Stimulated activated CD8-positive, alpha-beta memory T cell treated with anti-CD3 and anti-CD28 coated beads, Interleukin-4, amount 100 ng/mL, for 1 hour (primary cell): Measurements from ENCODE around the gene PTPRR.

ENCODE experiments used
- DNase-seq, 2 donors: peaks; one replicate each; pipeline ENCODE4 v3.0.0-alpha.2; 2020; ENCODE audit warnings: low read depth in 2 of 2, low spot score in 1 of 2

Gene PTPRR

DNA sequence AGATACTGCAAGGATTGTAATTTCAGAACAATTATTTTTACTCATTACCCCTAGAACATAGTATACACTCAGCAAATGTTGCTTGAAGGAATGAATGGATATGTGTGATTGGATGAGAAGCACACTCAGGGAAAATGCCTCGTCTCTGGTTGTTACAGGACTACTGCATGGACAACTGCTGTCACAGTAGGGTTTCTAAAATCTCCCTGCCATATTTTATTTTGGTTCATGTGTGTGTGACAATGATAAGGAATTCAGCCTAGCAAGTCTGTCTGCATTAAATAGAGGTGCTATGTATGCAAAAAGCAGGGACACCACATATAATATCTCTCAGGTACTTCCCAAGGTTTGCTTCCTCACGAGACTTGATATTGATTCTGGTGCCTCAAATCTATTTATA is 1.4 kb downstream of the PTPRR start:
- DNase-seq: no peak

DNA sequence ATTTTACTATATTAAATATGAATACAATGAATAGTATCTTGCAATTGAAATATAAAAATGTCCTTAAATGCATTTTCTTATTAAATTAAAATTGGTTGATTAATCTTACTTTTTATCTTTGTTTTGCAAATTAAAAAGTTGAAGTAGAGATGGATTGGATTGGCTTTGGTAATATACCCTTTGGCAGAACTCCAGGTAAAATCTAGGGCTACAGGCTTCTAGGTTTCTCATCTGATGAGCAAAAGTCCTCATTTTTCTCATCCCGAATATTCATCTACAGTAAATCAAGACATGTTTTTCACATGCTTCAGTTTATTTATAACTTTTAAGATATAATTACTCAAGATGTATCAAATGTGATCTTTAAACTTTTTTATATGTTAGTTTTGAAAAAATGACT is 2.2 kb downstream of the PTPRR start:
- no peak for DNase-seq

DNA sequence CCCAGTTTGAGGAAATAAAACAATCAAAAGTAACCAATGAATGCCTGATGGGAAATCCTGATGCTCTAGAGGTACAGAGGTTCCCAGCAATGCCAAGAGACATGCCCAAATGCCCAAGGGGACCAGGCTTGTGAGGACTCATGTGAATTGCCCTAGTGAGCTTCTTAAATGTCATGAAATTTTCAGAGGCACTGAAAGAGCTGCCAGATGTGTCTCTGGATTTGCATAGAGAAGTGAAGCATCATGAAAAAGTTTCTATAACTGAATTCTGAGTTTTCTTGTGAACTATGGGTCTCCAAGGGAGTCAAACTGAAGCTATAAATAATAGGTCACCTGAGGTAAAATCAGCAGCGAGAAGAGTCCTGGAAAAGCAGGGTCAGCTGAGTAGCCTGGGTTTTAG is 9.9 kb downstream of the PTPRR start:
- no peak for DNase-seq

DNA sequence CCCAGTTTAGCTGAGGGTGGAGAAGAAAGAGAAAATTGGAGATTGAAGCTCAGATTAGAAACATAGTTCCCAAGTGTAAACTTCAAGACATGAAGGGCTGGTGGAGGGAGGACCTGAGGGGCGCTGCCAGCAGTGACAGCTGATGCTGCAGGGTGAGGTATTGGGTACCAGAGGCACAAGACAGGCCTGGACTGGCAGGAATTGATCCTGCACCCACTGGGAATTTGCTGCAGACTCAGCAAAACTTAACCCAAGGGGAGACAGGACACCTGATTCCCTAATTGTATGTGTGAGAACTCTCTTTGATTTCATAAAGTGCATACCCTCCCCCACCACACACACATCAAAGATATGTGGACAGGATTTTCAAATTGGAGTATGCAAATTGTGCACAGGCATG is 11.6 kb downstream of the PTPRR start:
- no peak for DNase-seq

DNA sequence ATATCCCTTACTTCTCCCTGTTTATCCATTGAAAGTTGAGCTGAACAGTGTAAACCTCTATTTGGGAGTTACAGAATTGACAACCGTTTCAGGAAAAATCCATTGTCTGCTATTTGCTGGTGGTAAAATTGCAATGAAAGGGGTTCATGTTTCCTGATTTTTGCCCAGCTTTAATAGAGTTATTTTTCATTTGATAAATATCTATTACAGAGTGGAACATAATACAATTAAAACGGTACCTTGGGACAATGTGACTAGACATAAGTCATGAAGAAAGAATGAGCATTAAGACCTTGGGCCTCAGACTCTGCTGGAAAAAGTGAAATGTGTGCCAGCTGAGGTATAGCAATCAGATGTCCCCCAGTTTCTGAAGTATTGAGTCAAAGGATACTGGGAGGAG is 13.1 kb downstream of the PTPRR start:
- DNase-seq: no peak

- no peak for DNase-seq
Observed at GRCh38 chr12:70895956-70896355, 24.6 kb downstream of the PTPRR start.

GRCh38 chr12:70892593-70892992 is 27.9 kb downstream of the PTPRR start:
- DNase-seq: no peak

DNA sequence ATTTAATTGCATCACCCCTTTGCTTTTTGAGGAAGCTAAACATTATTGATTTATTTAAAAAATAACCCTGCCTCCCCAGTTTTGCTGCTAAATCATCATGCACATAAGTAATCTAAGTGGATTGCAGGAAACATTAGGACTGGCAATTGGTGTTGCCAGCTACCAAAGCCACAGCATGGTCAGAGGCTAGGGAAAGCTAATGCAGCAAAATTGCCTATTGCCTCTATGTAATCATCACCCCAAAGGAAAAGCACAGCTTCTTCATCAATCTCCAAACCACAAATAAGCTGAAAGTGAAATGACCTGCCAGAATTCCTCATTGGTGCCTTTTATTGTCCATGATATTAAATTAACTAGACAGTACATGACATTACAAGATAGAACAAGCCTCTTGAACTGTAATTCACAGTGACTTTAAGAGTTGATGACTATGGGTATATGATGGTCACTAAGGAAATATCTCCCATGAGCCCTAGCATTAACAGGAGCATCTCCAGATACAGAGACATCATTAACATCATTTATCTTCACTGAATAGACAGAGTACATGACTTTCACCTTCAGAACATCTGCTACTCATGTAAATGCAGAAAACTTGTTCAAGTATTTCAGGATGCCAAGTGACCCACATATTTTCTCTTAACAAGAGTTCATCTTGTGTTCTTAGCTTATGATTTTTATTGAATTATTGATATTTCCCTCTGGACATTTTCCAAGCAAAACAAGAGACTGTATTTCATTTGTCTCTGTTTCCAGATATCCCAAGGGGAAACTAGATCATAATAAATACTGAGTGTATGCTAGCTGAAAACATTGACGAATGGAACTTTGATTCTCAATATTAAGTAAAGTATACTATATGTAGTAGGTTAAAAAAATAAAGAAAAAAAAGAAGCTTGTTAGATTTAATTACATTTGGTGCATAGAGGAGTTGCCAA is 29.4 kb downstream of the PTPRR start:
- DNase-seq: no peak

- no peak for DNase-seq
Observed at GRCh38 chr12:70885956-70886355, 34.6 kb downstream of the PTPRR start.

DNA sequence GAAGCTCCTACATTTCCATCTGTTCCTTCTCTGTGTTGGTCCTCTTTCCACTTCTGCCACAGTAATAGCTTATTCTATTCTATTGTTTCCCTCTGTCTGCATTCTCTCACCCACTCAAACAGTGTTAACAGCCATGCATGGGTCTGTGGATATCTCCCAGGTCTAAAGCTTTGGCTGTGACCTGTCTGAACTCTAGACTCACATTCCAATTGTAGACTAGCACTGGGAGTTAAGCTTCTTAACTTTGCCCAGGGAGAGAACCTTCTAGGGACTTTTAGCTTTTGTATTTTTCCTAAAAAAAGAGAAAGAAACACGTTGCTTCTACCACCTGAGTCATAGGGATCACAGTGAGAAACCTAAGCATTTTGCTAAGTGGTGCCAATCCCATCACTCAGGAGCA is 36.7 kb downstream of the PTPRR start:
- no peak for DNase-seq

GRCh38 chr12:70880744-70881143 is 39.8 kb downstream of the PTPRR start:
- DNase-seq: no peak

DNA sequence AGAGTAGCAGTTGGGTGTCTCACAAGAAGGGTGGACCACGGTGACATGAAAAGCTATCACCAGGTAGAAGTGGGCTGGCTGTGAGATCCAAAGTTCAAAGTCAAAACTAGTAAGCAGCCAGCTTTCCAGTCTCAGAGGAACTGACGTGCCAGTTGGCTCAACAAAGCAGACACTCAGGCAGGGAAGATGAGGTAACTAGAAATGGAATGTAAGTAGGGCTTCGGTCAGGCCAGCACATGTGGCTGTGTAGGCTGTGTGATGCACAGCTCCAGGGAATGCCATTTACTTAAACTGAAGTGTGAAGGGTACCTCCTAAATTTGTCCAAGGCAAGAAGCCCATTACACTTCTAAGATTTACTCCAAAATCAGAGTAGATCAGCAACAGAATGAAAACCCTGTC is 43.6 kb downstream of the PTPRR start:
- no peak for DNase-seq

GRCh38 chr12:70875628-70876027 is 44.9 kb downstream of the PTPRR start:
- DNase-seq: no peak

DNA sequence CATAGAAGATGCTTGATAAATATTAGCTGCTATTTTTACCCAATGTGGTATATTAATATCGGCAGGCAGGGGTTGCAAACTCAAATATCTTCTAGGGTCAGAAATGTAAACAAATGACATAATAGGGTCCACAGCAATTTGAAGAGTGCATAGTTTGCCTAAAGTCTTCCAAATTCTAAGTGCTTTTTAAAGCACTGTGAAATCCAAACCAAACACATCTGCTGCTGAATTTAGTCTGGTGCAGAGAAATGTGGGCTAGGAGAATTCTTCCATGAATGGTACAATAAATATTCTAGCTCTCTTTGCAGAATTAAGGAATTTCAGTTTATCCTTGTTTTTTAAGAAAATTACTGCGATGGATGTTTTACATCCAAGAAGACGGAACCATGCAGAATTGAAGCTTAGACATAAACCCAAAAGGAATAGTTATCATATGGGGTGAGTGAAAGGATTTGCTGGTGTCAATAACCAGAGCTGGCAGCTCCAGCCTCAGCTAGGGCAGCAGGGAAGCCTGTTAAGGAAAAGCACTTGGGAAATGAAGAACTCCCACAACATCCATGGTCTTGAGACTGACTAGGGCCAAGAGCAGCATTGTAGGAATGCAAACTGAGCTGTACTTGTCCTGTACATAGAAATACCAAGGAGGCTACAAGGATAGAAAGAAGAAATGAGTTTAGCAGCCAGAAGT is 65.5 kb downstream of the PTPRR start:
- no peak for DNase-seq

- DNase-seq: no peak
Observed at GRCh38 chr12:70854138-70854537, 66.4 kb downstream of the PTPRR start.

DNA sequence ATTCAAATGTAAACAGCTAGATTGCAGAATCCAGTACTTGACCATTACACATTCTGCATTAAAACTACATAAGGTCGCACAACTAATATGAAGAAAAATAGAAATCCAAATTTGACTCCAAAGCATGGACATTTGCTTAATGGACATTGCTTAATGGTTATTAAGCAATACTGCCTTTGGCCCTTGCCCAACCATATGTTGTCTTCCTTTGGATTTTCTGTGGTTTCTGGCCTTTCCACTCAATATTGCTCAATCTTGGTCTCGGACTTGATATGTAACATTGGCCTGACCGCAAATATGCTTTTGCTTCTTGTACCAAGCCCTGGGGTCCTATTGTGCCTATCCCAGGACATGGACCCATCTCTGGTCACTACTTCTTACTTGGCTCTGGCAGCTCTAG is 67.2 kb downstream of the PTPRR start:
- no peak for DNase-seq

DNA sequence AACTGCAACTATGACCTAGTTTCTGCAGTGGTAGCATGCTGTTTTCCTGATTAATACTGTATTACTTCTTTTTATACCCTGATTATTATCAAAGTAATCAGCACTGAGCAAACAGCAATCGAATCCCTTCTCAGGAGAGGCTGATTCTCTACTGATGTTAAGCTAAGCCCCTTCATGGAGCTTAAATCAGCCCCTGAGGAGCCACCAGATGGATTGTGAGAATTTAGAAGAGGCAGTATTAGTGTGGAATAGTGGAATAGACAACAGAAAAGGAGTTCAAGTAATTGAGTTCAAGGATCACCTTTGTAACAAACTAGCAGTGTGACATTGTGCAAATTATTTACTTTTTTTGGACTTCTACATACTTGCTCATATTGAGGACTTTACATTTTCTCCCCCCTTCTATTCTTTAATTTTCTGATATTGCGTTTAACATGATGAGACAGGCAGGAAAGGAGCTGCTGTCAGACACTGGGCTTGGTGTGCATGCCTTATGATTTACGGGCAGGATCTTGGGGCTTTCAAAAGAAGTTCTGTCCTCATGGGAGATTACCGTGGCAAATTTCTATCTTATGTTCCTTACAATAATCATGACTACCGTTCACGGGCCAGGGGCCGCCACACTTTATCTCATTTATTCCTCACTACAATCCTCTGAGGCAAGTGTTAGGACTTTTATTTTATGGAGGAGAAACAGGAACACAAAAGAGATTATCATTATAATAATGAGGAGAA is 68.0 kb downstream of the PTPRR start:
- no peak for DNase-seq

DNA sequence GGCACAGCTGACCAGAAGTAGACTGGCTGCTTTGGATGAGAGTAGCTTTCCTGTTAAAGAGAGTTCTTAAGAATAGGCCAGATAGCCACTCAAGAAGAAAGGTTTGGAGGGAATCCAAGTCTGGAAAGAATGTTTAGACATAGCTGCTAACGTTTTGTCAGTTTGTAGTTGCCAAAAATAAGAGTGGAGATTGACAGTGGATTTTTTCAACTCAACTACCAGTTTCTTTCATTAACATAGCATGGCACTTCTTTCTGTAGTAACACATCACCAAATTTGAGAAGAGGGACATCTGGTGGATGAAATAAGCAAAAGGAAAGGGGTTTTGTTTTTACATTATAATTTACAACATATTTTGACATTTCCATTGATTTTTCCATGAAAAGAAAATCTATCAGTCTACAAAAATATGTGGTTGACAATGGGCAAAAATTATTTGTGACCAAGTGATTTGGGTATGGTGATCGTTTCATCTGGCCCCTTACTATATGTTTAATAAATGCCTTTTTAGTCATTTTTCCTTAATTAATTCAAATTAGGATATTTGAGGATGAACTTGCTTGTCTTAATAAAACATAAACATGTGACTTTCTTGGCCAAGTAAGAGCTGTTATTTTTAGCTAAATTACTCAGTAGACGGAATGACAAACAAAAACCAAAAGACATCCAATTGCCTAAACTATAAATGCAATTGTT is 71.1 kb downstream of the PTPRR start:
- no peak for DNase-seq

GRCh38 chr12:70847871-70848270 is 72.7 kb downstream of the PTPRR start:
- DNase-seq: no peak

DNA sequence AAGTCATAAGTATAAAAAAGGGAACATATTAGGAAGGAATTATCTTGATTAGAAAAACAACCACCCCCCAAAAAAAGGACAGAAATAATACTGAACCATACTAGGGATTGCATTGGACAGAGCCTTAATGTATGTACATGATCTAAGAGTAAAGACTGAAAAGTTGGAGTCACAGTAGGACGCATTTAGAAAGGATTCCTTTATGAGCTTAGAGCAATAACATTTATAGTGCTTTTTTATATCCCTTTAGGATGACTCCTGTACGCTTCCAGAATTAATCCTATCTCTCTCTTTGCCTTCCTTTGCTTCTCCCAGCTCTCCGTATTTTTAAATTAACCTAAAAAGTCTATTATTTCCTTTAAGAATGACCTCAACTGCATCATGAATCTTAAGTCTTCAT is 75.3 kb downstream of the PTPRR start:
- no peak for DNase-seq

DNA sequence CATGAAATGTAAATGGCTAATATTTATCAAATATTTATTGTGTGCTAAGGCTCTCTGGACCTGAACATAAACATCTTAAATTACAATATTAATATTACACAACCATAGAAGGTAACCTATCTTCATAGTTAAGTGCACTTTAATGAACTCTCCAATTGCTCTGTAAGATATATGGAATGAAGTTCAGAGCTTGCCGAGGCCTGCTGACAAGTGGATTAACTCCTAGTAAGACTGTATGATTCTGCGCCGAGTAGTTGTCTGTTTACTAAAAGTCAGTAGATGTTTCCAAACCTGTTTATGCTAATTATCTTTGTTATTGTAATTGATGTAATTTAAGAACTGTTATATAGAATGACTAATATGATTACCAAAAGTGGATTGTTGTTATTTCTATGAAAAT is 77.2 kb downstream of the PTPRR start:
- no peak for DNase-seq
